H1 (cell line): ENCODE results near the gene CEP170. TPM values are rescaled to one million over a fixed set of nuclear protein-coding genes. Genes with fewer than 3 reads are reported as not detected.

ENCODE experiments used
- CTCF ChIA-PET: fragments of 300-600 bp; sonication (Branson Sonifier 250); formaldehyde crosslinking; loops from one replicate; lab custom pipeline; 2021; ENCODE audit not compliant: partially characterized antibody; lab: Charles Lee
- POLR2A ChIA-PET: fragments of 300-600 bp; sonication (Branson Sonifier 250); formaldehyde crosslinking; loops from one replicate; lab custom pipeline; 2021; ENCODE audit warnings: inconsistent platforms; ENCODE audit not compliant: partially characterized antibody; lab: Charles Lee
- DNase-seq, 2 experiments: peaks; one replicate each; pipeline versions ENCODE4 v3.0.0 to v3.0.0-alpha.2; 2010 to 2022; ENCODE audit warnings: low spot score in 2 of 2, low read depth in 1 of 2, mixed read lengths in 1 of 2
- FAIRE-seq: peaks from 2 replicates; lab custom pipeline; 2011; peaks lifted over from hg19 to GRCh38; lab: Jason Lieb, UNC
- H2AFZ ChIP-seq: 2 replicates; pipeline ENCODE4 v1.8.1; 2012; ENCODE audit warnings: low read length, inconsistent platforms
- H2AK5ac ChIP-seq: 2 replicates; pipeline ENCODE4 v1.6.1; 2013; ENCODE audit warnings: low read depth, low read length
- H2BK120ac ChIP-seq: replicated peaks from 2 replicates; pipeline ENCODE3; 2013; ENCODE audit warnings: low read depth, low read length, inconsistent platforms
- H2BK12ac ChIP-seq: 2 replicates; pipeline ENCODE4 v1.6.1; 2013; ENCODE audit warnings: low read depth, low read length
- H2BK15ac ChIP-seq: 2 replicates; pipeline ENCODE4 v1.6.1; 2013; ENCODE audit warnings: low read length
- H2BK20ac ChIP-seq: 2 replicates; pipeline ENCODE4 v1.6.1; 2013; ENCODE audit warnings: low read length
- H2BK5ac ChIP-seq: 2 replicates; pipeline ENCODE4 v1.6.1; 2013; ENCODE audit warnings: low read depth, low read length
- H3K14ac ChIP-seq: 2 replicates; pipeline ENCODE4 v1.6.1; 2013; ENCODE audit warnings: inconsistent platforms; ENCODE audit not compliant: insufficient read length
- H3K18ac ChIP-seq: 2 replicates; pipeline ENCODE4 v1.6.1; 2013; ENCODE audit warnings: low read length; ENCODE audit errors: extremely low read depth
- H3K23ac ChIP-seq: 2 replicates; pipeline ENCODE4 v1.6.1; 2013; ENCODE audit warnings: inconsistent platforms; ENCODE audit not compliant: insufficient read length
- H3K23me2 ChIP-seq: 2 replicates; pipeline ENCODE4 v1.6.1; 2013; ENCODE audit warnings: low read depth, low read length
- H3K27ac ChIP-seq: 2 replicates; pipeline ENCODE4 v1.6.1; 2011; ENCODE audit warnings: low read depth, low read length, inconsistent platforms
- H3K27me3 ChIP-seq, 4 experiments: replicated peaks in 1 of 4; 1 replicate in 1 of 4; 2 replicates in 3 of 4; pipeline versions ENCODE4 v1.6.1 to v1.8.1; 2011 to 2013; ENCODE audit warnings: low read length in 3 of 4, mild to moderate bottlenecking in 3 of 4, inconsistent platforms in 2 of 4, mixed read lengths in 2 of 4, moderate library complexity in 1 of 4; ENCODE audit not compliant: control insufficient read depth in 3 of 4, insufficient read depth in 3 of 4; ENCODE audit errors: extremely low read depth in 1 of 4
- H3K36me3 ChIP-seq, 4 experiments: 2 replicates each; pipeline versions ENCODE4 v1.6.1 to v1.8.1; 2011 to 2013; ENCODE audit warnings: mild to moderate bottlenecking in 4 of 4, low read length in 3 of 4, moderate library complexity in 2 of 4, control low read depth in 1 of 4, inconsistent platforms in 1 of 4; ENCODE audit not compliant: insufficient read depth in 4 of 4, control insufficient read depth in 2 of 4
- H3K4ac ChIP-seq: replicated peaks from 2 replicates; pipeline ENCODE3; 2013; ENCODE audit warnings: low read length, low read depth, mixed read lengths, inconsistent platforms; ENCODE audit not compliant: insufficient read length
- H3K4me1 ChIP-seq, 4 experiments: replicated peaks in 1 of 4; 1 replicate in 1 of 4; 2 replicates in 3 of 4; pipeline versions ENCODE4 v1.6.1 to v1.8.1; 2011 to 2013; ENCODE audit warnings: low read length in 3 of 4, inconsistent platforms in 2 of 4, mixed read lengths in 1 of 4; ENCODE audit not compliant: insufficient read depth in 4 of 4, control insufficient read depth in 3 of 4
- H3K4me2 ChIP-seq, 2 experiments: 2 replicates each; pipeline versions ENCODE4 v1.6.1 to v1.8.1; 2011 to 2013; ENCODE audit warnings: low read depth in 2 of 2, low read length in 2 of 2, control low read depth in 1 of 2, inconsistent platforms in 1 of 2, mild to moderate bottlenecking in 1 of 2; ENCODE audit not compliant: insufficient read depth in 1 of 2
- H3K4me3 ChIP-seq, 4 experiments: fragments of 200-600, 300-600 bp in 1 of 4; sonication (generic), shearing (Covaris generic), sonication (Bioruptor Twin) in 1 of 4; 2 replicates each; pipeline versions ENCODE4 v1.5.1 to v1.8.1; 2011 to 2016; ENCODE audit warnings: low read length in 4 of 4, low read depth in 3 of 4, control low read depth in 2 of 4, inconsistent platforms in 2 of 4, mild to moderate bottlenecking in 2 of 4, mixed read lengths in 1 of 4, moderate library complexity in 1 of 4; ENCODE audit not compliant: insufficient read depth in 2 of 4; ENCODE audit errors: extremely low read depth in 1 of 4
- H3K56ac ChIP-seq: replicated peaks from 2 replicates; pipeline ENCODE3; 2013; ENCODE audit warnings: low read depth, mild to moderate bottlenecking, mixed read lengths, low read length, inconsistent platforms; ENCODE audit not compliant: insufficient read length
- H3K79me1 ChIP-seq: 2 replicates; pipeline ENCODE4 v1.6.1; 2013; ENCODE audit warnings: low read depth, low read length, control low read depth
- H3K79me2 ChIP-seq, 2 experiments: 2 replicates each; pipeline versions ENCODE4 v1.6.1 to v1.8.1; 2012 to 2013; ENCODE audit warnings: low read length in 2 of 2, mild to moderate bottlenecking in 2 of 2, inconsistent platforms in 1 of 2; ENCODE audit not compliant: insufficient read depth in 2 of 2, control insufficient read depth in 1 of 2
- H3K9ac ChIP-seq, 4 experiments: replicated peaks in 1 of 4; 1 replicate in 1 of 4; 2 replicates in 3 of 4; pipeline versions ENCODE4 v1.6.1 to v1.8.1; 2011 to 2013; ENCODE audit warnings: low read depth in 3 of 4, low read length in 3 of 4, control low read depth in 2 of 4, mild to moderate bottlenecking in 2 of 4, moderate library complexity in 2 of 4, inconsistent platforms in 1 of 4; ENCODE audit errors: extremely low read depth in 1 of 4
- H3K9me3 ChIP-seq, 2 experiments: 2 replicates each; pipeline versions ENCODE4 v1.6.1 to v1.8.1; 2012 to 2013; ENCODE audit warnings: mild to moderate bottlenecking in 2 of 2, moderate library complexity in 2 of 2, control low read depth in 1 of 2, inconsistent platforms in 1 of 2, low read depth in 1 of 2, low read length in 1 of 2, mixed read lengths in 1 of 2; ENCODE audit not compliant: insufficient read depth in 2 of 2
- H4K20me1 ChIP-seq, 2 experiments: replicated peaks in 1 of 2; 2 replicates each; pipeline versions ENCODE3 to v1.8.1; 2011 to 2013; ENCODE audit warnings: inconsistent platforms in 2 of 2, low read length in 2 of 2, mild to moderate bottlenecking in 1 of 2; ENCODE audit not compliant: insufficient read depth in 2 of 2, control insufficient read depth in 1 of 2
- H4K5ac ChIP-seq: 2 replicates; pipeline ENCODE4 v1.6.1; 2013; ENCODE audit warnings: low read length, low read depth, mixed read lengths, inconsistent platforms; ENCODE audit not compliant: insufficient read length
- H4K8ac ChIP-seq: 2 replicates; pipeline ENCODE4 v1.8.0; 2013; ENCODE audit warnings: mild to moderate bottlenecking, moderate library complexity, low read length, inconsistent platforms; ENCODE audit not compliant: insufficient read depth; ENCODE audit errors: extremely low read depth
- H4K91ac ChIP-seq: replicated peaks from 2 replicates; pipeline ENCODE3; 2013; ENCODE audit warnings: low read length, mixed read lengths, inconsistent platforms; ENCODE audit not compliant: insufficient read length
- BCL11A ChIP-seq, 2 experiments: IDR thresholded peaks; one replicate each; pipeline ENCODE4 v1.6.1; 2011; ENCODE audit warnings: low read depth in 2 of 2, low read length in 2 of 2, mild to moderate bottlenecking in 2 of 2
- CHD1 ChIP-seq: IDR thresholded peaks from 2 replicates; pipeline ENCODE4 v1.6.1; 2012; ENCODE audit warnings: low read depth, low read length, improper control_type of control experiment
- FOSL1 ChIP-seq: IDR thresholded peaks from 2 replicates; pipeline ENCODE4 v1.6.1; 2011; ENCODE audit warnings: mild to moderate bottlenecking, low read depth, low read length, moderate library complexity; ENCODE audit not compliant: insufficient read depth
- HDAC6 ChIP-seq: IDR thresholded peaks from one replicate; pipeline ENCODE4 v1.7.1; 2012; ENCODE audit warnings: low read depth, mild to moderate bottlenecking, inconsistent platforms, low read length, moderate library complexity
- KDM5A ChIP-seq: fragments of 200-600 bp; IDR thresholded peaks from 2 replicates; pipeline ENCODE4 v1.7.1; 2012; ENCODE audit warnings: mild to moderate bottlenecking, low read length, inconsistent platforms, mixed read lengths
- NANOG ChIP-seq: IDR thresholded peaks from 2 replicates; pipeline ENCODE4 v1.6.1; 2011; ENCODE audit warnings: low read length, low read depth, mild to moderate bottlenecking, inconsistent platforms; ENCODE audit not compliant: insufficient read depth, poor library complexity, severe bottlenecking
- NRF1 ChIP-seq: IDR thresholded peaks from 2 replicates; pipeline ENCODE4 v1.6.1; 2011; ENCODE audit warnings: mild to moderate bottlenecking, low read depth, low read length, improper control_type of control experiment
- RAD21 ChIP-seq, 2 experiments: IDR thresholded peaks in 1 of 2; conservative IDR thresholded peaks in 1 of 2; 2 replicates each; pipeline ENCODE4 v1.6.1; 2011; ENCODE audit warnings: low read depth in 2 of 2, low read length in 2 of 2, improper control_type of control experiment in 1 of 2, inconsistent platforms in 1 of 2, mild to moderate bottlenecking in 1 of 2, moderate library complexity in 1 of 2
- RFX5 ChIP-seq: IDR thresholded peaks from 2 replicates; pipeline ENCODE4 v1.6.1; 2011; ENCODE audit warnings: low read depth, low read length, improper control_type of control experiment, borderline replicate concordance
- RXRA ChIP-seq: IDR thresholded peaks from 2 replicates; pipeline ENCODE4 v1.6.1; 2011; ENCODE audit warnings: low read depth, mild to moderate bottlenecking, low read length, moderate library complexity; ENCODE audit not compliant: insufficient read depth
- SIN3A ChIP-seq, 2 experiments: IDR thresholded peaks in 1 of 2; conservative IDR thresholded peaks in 1 of 2; 2 replicates each; pipeline ENCODE4 v1.6.1; 2011 to 2012; ENCODE audit warnings: low read length in 2 of 2, improper control_type of control experiment in 1 of 2, low read depth in 1 of 2, mild to moderate bottlenecking in 1 of 2
- SP1 ChIP-seq: IDR thresholded peaks from 2 replicates; pipeline ENCODE4 v1.6.1; 2011; ENCODE audit warnings: low read depth, low read length
- SUZ12 ChIP-seq: fragments of 200-600 bp; sonication (generic); IDR thresholded peaks from 2 replicates; pipeline ENCODE4 v1.6.1; 2012; ENCODE audit warnings: mild to moderate bottlenecking, inconsistent platforms, low read length, moderate library complexity, mixed read lengths
- TAF1 ChIP-seq: IDR thresholded peaks from 2 replicates; pipeline ENCODE4 v1.6.1; 2011; ENCODE audit warnings: mild to moderate bottlenecking, low read depth, low read length
- TCF12 ChIP-seq: IDR thresholded peaks from 2 replicates; pipeline ENCODE4 v1.6.1; 2011; ENCODE audit warnings: low read depth, mild to moderate bottlenecking, low read length
- TEAD4 ChIP-seq: IDR thresholded peaks from 2 replicates; pipeline ENCODE4 v1.6.1; 2012; ENCODE audit warnings: low read depth, low read length, inconsistent platforms, mixed read lengths
- polyA plus RNA-seq, 7 experiments: library from polyadenylated mRNA; depleted of rRNA in 3 of 7; stranded (reverse) in 5 of 7; unstranded in 2 of 7; fragments of >200 nt in 5 of 7; fragments of 200-250 nt in 2 of 7; gene quantifications; 1 replicate in 5 of 7; 2 replicates in 1 of 7; 4 replicates in 1 of 7; pipeline versions ENCODE4 v1.2.1 to v1.2.3, GENCODE V29; 2011 to 2013; ENCODE audit warnings: missing spikeins in 2 of 7, mixed read lengths in 2 of 7
- total RNA-seq: library from RNA; stranded (reverse); fragmentation: NEBNext Ultra II Directional; extraction: Animal tissue kit (Norgen Biotek cat#: 25700); gene quantifications from 2 replicates; pipeline ENCODE4 v1.2.1, GENCODE V29; 2021

CEP170 gene
- total and polyA plus RNA-seq, 2 of the 8 experiments (the other 6 are each of a cell fraction or from before 2014, with no cell fraction given), result 33.1 to 97.2 TPM

- no peaks in the 10 kb centered on the region for H4K20me1 ChIP-seq
- H3K79me1 ChIP-seq, result no peaks in the 10 kb centered on the region
- ChIA-PET CTCF (interaction anchor here (1.0 kb wide), 1 partner anchor 10 kb away, joined by 3 read pairs; no protein-coding TSS in a partner anchor), POLR2A (no interaction called here)
- H2BK120ac ChIP-seq, result no peak overlapping the region
- no peak overlapping the region for H3K9ac ChIP-seq
- H3K79me2 ChIP-seq, result no peaks in the 10 kb centered on the region
- H2BK12ac ChIP-seq, result no peak overlapping the region
- H3K18ac ChIP-seq, result no peak overlapping the region
- FAIRE-seq, result no peak
- H3K9me3 ChIP-seq, result no peaks in the 10 kb centered on the region
- H3K4me1 ChIP-seq, result peaks cover 0 to 10% (median 3%) of the 10 kb centered on the region in 4 experiments; a peak in 3 of 7 replicates
- H3K23me2 ChIP-seq, result no peaks in the 10 kb centered on the region
- H2BK5ac ChIP-seq, result no peak overlapping the region
- H3K56ac ChIP-seq, result no peak overlapping the region
- no peak overlapping the region for H3K23ac ChIP-seq
- H3K27ac ChIP-seq, result no peak overlapping the region
- H4K5ac ChIP-seq, result no peak overlapping the region
- no peak overlapping the region for H2AK5ac ChIP-seq
- H3K4me2 ChIP-seq, result no peak overlapping the region
- H4K8ac ChIP-seq, result no peak overlapping the region
- TF ChIP-seq BCL11A (IDR thresholded peaks at IDR 0.05; ENCODE audit: low read depth in 2 of 2, low read length in 2 of 2) (no peak), TCF12 (no peak), CHD1 (no peak), FOSL1 (no peak), SUZ12 (no peak), SP1 (no peak), NANOG (no peak), KDM5A (no peak), RFX5 (no peak), TAF1 (no peak), RAD21 (IDR thresholded peaks at IDR 0.05 in 1 of 2, conservative IDR thresholded peaks at IDR 0.05 in 1 of 2; ENCODE audit: low read depth in 2 of 2, low read length in 2 of 2) (no peak), SIN3A (conservative IDR thresholded peaks at IDR 0.05 in 1 of 2, IDR thresholded peaks at IDR 0.05 in 1 of 2; ENCODE audit: low read depth in 1 of 2, low read length in 2 of 2) (no peak), TEAD4 (no peak), NRF1 (no peak), RXRA (no peak), HDAC6 (no peak)
- no peak overlapping the region for H2BK15ac ChIP-seq
- no peak overlapping the region for H4K91ac ChIP-seq
- H2AFZ ChIP-seq, result no peak overlapping the region
- peaks cover 0 to 4% (median 0%) of the 10 kb centered on the region in 4 experiments; a peak in 1 of 8 replicates for H3K36me3 ChIP-seq
- H3K4me3 ChIP-seq, result no peak overlapping the region
- no peak overlapping the region for H3K14ac ChIP-seq
- no peak for DNase-seq
- no peak overlapping the region for H3K4ac ChIP-seq
- H3K27me3 ChIP-seq, result no peaks in the 10 kb centered on the region
- H2BK20ac ChIP-seq, result no peak overlapping the region
These were observed 17.3 kb upstream of the CEP170 start for GRCh38 chr1:243272401-243272800.
